NCI-H146 (cell line): ENCODE results near the gene SDHB.

Source experiments
- DNase-seq: peaks from one replicate; lab custom pipeline; 2025; lab: John Stamatoyannopoulos, UW

The SDHB gene

DNA sequence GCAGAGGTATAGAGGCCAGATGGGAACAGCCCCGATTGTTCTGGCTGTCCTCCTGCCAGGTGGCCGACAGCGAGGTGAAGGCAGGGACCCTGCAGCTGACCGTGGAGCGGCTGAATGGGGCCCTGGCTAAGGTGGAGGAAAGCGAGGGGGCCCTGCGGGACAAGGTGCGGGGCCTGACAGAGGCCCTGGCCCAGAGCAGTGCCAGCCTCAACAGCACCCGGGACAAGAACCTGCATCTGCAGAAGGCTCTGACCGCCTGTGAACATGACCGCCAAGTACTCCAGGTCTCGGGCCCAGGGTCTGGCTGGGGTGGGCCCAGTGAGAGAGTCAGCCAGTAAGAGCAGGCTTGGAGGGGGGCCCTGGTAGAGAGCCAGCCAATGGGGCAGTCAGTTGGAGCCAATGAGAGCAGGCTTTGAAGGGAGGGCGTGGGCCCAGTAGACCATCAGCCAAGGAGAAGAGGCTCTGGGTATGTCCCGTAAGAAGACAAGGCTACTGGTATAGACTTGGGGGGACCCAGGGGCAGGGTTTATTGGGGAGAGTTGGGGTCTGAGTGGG lies 84.7 kb downstream of the SDHB start:
- DNase-seq: no peak
